ENCODE results near the gene NT5DC4. TPM values are rescaled to one million over a fixed set of nuclear protein-coding genes. Genes with fewer than 3 reads are reported as not detected.

Gene NT5DC4
- total RNA-seq, 3 donors from 2014 or later, result not detected

DNA sequence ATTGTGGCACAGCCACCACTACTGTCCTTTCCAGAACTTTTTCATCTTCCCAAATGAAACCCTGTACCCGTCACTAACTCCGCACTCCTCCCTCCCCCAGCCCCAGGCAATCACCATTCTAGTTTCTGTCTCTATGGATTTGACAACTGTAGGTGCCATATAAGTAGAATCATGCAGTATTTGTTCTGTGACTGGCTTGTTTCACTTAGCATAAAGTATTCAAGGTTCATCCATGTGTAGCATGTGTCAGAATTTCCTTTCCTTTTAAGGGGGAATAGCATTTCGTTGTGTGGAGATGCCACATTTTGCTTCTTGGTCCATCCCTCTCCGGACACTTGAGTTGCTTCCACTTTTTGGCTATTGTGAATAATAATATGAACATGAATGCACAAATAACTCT lies 44.4 kb downstream of the NT5DC4 start:
- no peak for ATAC-seq
- Histone ChIP-seq H3K4me3 (no peak overlapping the region), H3K36me3 (ENCODE audit: low read depth) (no peaks in the 10 kb centered on the region), H3K9me3 (no peaks in the 10 kb centered on the region), H3K4me1 (ENCODE audit: low read depth) (peaks cover 15% of the 10 kb centered on the region)
- DNase-seq, result no peak
- TF ChIP-seq, protein P1, sequence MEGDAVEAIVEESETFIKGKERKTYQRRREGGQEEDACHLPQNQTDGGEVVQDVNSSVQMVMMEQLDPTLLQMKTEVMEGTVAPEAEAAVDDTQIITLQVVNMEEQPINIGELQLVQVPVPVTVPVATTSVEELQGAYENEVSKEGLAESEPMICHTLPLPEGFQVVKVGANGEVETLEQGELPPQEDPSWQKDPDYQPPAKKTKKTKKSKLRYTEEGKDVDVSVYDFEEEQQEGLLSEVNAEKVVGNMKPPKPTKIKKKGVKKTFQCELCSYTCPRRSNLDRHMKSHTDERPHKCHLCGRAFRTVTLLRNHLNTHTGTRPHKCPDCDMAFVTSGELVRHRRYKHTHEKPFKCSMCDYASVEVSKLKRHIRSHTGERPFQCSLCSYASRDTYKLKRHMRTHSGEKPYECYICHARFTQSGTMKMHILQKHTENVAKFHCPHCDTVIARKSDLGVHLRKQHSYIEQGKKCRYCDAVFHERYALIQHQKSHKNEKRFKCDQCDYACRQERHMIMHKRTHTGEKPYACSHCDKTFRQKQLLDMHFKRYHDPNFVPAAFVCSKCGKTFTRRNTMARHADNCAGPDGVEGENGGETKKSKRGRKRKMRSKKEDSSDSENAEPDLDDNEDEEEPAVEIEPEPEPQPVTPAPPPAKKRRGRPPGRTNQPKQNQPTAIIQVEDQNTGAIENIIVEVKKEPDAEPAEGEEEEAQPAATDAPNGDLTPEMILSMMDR (IDR thresholded peaks at IDR 0.05), result no peak
- intact Hi-C loops (cut with DNase I, micrococcal nuclease), result no loop called here

DNA sequence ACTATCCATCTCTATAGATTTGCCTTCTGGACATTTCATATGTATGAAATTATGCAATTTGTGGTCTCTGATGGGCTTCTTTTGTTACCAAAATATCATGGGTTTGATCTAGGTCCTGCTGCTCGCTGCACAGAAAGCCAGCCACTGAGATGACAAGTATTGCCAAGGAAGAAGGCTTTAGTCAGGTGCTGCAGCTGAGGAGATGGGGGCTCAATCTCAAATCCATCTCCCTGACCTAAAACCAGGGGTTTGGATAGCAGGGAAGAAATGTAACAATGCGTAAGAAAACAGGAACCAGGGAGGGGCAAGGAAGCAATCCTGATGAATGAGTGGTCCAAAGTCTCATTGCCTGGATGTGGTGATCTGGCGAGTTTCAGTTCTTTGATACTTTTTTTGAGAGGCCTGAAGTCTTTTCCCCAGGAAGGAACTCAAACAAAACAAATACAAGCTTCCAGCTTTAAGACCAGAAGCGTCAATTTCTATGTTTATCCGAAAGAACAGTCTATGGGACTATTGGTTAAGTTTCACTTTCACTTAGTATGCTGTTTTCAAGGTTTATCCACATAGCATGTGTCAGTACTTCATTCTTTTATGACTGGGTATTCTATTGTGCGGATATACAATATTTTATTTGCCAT lies 47.0 kb downstream of the NT5DC4 start:
- peaks cover 15% of the 10 kb centered on the region for H3K4me1 ChIP-seq (ENCODE audit: low read depth)
- H3K9me3 ChIP-seq, result no peaks in the 10 kb centered on the region
- TF ChIP-seq, protein P1 (IDR thresholded peaks at IDR 0.05), result no peak
- H3K36me3 ChIP-seq (ENCODE audit: low read depth), result no peaks in the 10 kb centered on the region
- H3K4me3 ChIP-seq, result no peak overlapping the region
- ATAC-seq (no peak), DNase-seq (no peak)
- intact Hi-C loops (cut with DNase I, micrococcal nuclease), result no loop called here

DNA sequence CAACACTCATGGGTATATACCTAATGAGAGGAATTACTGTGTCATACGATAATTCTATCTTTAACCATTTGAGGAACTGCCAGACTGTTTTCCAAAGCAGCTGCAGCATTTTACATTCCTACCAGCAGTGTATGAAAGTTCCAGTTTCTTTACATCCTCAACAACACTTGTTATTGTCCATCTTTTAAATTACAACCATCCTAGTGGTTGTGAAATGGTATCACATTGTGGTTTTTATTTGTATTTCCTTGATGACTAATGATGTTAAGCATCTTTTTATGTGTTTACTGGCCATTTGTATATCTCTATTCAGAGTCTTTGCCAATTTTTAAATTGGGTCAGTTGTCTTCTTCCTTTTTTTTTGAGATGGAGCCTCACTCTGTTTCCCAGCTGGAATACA lies 47.6 kb downstream of the NT5DC4 start:
- Histone ChIP-seq H3K9me3 (no peaks in the 10 kb centered on the region), H3K4me1 (ENCODE audit: low read depth) (peaks cover 15% of the 10 kb centered on the region), H3K36me3 (ENCODE audit: low read depth) (no peaks in the 10 kb centered on the region), H3K4me3 (no peak overlapping the region)
- TF ChIP-seq, protein P1 (IDR thresholded peaks at IDR 0.05), result no peak
- no peak for ATAC-seq
- intact Hi-C loops (cut with DNase I, micrococcal nuclease), result no loop called here
- no peak for DNase-seq

DNA sequence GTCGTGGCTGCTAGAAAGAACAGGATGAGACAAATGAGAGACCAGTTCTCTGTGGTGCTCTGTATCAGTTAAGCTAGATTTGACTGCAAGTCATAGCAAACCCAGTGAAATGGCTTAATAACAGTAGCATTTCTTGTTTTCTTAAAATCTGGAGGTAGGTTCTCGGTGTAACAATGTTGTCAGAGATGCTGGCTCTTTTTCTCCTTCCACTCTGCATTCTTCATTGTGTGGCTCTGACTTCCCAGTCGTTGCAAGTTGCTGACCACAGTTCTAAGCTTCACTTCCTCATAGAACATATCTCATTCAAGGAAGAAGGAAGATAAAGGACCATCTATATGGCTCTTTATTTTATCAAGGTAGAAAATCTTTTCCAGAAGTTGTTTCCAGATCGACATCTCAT lies 51.5 kb downstream of the NT5DC4 start:
- no peak for ATAC-seq

DNA sequence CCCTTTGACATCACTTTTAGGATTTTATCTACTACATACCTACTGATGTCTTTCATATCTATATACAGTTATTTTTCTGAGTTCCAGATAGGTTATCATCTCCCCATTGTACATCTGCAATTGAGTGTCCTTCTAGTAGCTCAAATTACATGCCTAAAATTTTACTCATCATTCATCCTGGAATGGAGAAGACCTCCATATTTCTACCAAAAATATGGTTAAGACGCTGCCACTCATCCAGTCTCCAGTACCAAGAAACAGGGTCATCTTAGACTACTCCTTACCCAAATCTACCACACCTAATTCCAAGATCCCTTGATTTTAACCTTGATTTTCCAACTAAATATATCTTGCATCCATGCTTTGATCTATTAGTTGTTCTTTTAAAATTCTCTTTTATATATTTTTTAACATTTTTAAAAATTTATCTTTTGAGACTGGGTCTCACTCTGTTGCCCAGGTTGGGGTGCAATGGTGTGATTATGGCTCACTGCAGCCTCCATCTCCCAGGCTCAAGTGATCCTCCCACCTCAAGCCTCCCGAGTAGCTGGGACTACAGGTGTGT lies 52.2 kb downstream of the NT5DC4 start:
- Histone ChIP-seq H3K36me3 (ENCODE audit: low read depth) (no peaks in the 10 kb centered on the region), H3K4me3 (no peak overlapping the region), H3K4me1 (ENCODE audit: low read depth) (no peaks in the 10 kb centered on the region), H3K9me3 (no peaks in the 10 kb centered on the region)
- DNase-seq (no peak), ATAC-seq (no peak)
- TF ChIP-seq, protein P1 (IDR thresholded peaks at IDR 0.05), result no peak
- intact Hi-C loops (cut with DNase I, micrococcal nuclease), result no loop called here

More for the DNA sequence above, 51.5 kb downstream of the NT5DC4 start:
- Histone ChIP-seq H3K4me1 (ENCODE audit: low read depth) (no peaks in the 10 kb centered on the region), H3K9me3 (no peaks in the 10 kb centered on the region), H3K4me3 (no peak overlapping the region), H3K36me3 (ENCODE audit: low read depth) (no peaks in the 10 kb centered on the region)
- TF ChIP-seq, protein P1 (IDR thresholded peaks at IDR 0.05), result no peak
- DNase-seq, result no peak
- intact Hi-C loops (cut with DNase I, micrococcal nuclease), result no loop called here
